ENCODE data around the gene DENND4B.

DENND4B gene

DNA sequence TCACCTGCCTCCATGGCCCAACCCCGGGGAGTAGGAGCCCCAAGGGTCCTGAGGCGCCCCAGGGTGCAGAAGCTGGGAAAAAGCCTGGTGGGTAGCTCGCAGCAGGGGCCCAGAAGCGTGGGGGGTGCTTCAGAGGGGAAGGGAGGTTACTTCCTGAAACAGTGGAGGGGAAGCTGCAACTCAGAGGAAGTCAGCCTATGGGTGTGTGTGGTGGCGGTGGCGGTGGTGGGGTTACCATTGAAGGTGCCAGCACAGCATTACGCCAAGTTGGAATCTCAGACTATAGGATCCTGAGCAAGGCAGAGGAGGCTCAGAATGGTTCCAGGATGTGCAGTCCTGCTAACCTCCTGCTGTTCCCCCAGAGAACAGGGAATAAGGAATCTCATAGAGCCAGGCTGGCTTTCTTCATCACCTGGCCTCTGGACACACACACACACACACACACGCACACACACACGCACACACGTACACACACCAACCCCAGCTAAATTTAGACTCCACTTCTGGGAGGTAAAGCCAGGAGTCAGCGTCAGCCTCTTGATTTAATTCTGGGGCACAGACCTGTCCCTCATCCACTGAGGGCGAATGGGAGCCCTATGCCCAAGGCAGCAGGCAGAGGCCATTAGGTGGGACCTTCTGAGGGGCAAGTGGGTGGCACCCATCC is 1.3 kb downstream of the DENND4B start:
- DNase-seq (ENCODE audit: low read depth) = no peak
- TF ChIP-seq, protein P1, sequence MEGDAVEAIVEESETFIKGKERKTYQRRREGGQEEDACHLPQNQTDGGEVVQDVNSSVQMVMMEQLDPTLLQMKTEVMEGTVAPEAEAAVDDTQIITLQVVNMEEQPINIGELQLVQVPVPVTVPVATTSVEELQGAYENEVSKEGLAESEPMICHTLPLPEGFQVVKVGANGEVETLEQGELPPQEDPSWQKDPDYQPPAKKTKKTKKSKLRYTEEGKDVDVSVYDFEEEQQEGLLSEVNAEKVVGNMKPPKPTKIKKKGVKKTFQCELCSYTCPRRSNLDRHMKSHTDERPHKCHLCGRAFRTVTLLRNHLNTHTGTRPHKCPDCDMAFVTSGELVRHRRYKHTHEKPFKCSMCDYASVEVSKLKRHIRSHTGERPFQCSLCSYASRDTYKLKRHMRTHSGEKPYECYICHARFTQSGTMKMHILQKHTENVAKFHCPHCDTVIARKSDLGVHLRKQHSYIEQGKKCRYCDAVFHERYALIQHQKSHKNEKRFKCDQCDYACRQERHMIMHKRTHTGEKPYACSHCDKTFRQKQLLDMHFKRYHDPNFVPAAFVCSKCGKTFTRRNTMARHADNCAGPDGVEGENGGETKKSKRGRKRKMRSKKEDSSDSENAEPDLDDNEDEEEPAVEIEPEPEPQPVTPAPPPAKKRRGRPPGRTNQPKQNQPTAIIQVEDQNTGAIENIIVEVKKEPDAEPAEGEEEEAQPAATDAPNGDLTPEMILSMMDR (IDR thresholded peaks at IDR 0.05; ENCODE audit: low read depth, low read length, missing control alignments) = no peak
- peak overlapping the region; percentile 78 for H3K4me3 ChIP-seq (ENCODE audit: low read depth, low read length)

DNA sequence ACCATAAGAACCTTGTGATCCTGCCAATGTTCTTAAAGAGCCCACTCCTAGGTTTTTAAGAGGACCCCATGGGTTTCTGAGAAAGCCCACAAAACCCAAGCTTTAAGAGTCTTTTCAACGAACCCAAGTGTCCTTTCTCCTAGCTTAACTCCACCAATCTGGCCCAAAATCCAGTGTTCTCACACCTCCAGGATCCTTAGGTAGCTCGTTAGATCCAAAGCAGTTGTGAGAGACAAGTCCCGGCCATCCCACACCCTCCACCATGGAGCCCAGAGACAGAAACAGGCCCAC is 1.7 kb downstream of the DENND4B start:
- peak overlapping the region; percentile 78 for H3K4me3 ChIP-seq (ENCODE audit: low read depth, low read length)
- TF ChIP-seq, protein P1 (IDR thresholded peaks at IDR 0.05; ENCODE audit: low read depth, low read length, missing control alignments) = no peak
- no peak for DNase-seq (ENCODE audit: low read depth)

DNA sequence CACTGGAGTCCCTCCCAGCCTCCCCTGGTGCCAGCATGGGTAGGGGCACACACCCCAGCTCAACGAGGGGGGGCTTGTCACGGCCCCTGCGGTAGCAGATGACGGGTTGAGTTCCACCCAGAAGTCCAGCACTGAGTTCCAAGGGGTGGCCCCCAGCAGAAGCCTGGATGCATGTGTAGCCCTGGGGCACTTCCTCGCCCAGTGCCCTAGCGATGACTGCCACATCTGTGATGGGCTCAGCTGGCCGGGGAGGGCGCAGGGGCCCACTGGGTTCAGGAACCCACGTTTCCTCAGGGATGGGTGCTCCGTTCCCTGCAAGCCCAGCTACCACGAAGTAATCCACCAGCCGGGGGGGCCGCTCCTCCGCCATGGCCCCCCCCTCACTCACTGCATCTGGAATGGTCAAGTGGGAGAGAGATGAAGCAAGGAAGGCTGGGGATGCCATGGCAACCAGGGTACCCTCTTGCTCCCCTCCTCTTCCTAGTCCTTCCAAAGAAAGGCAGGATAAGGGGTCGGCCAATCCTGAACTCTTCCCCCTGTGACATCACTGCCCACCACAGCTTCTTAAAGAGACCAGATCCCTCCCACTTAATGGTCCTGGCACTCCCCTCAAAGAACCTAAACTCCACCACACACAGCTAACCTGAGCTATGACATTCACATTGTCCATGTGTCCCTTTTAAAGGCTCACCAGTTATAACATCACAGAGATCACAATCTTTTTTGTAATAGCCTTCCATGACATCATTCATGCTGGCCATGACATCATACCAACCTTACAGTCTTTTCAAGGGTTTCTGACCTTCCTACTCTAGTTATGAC is 2.3 kb downstream of the DENND4B start:
- no peak for DNase-seq (ENCODE audit: low read depth)
- peak overlapping the region; percentile 78 for H3K4me3 ChIP-seq (ENCODE audit: low read depth, low read length)
- TF ChIP-seq, protein P1 (IDR thresholded peaks at IDR 0.05; ENCODE audit: low read depth, low read length, missing control alignments) = no peak

DNA sequence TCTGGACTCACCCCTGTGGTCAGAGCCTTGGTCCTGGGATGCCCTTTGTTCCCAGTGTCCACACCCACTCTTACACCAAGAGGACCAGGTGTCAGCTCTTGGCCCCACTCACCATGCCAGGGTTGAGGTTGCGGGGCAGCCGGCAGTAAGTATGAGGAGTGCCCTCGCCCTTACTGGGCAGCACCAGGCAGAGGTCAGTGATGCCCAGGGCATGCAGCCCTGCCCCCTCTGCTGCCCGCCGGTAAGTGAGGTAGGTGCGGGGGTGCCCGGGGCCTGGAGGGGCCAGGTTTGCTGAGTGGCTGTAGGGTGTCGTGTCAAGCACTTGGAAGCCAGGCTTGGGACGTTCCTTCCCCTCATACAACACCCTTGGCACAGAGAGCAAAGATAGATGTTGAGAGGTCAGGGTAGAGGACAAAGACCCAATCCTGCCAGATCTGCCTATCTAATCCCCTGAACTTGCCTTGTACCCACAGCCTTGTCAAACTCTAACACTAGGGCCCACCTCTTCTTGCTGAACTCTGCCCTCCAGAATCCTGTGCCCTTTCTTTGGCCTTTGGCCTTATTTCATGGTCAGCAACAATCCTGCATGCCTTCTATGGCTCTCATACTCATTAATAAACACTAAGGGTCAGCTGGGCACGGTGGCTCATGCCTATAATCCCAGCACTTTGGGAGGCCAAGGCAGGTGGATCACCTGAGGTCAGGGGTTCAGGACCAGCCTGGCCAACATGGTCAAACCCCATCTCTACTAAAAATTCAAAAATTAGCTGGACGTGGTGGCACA is 3.6 kb downstream of the DENND4B start:
- H3K4me3 ChIP-seq (ENCODE audit: low read depth, low read length) = no peak overlapping the region
- no peak for DNase-seq (ENCODE audit: low read depth)
- TF ChIP-seq, protein P1 (IDR thresholded peaks at IDR 0.05; ENCODE audit: low read depth, low read length, missing control alignments) = no peak

DNA sequence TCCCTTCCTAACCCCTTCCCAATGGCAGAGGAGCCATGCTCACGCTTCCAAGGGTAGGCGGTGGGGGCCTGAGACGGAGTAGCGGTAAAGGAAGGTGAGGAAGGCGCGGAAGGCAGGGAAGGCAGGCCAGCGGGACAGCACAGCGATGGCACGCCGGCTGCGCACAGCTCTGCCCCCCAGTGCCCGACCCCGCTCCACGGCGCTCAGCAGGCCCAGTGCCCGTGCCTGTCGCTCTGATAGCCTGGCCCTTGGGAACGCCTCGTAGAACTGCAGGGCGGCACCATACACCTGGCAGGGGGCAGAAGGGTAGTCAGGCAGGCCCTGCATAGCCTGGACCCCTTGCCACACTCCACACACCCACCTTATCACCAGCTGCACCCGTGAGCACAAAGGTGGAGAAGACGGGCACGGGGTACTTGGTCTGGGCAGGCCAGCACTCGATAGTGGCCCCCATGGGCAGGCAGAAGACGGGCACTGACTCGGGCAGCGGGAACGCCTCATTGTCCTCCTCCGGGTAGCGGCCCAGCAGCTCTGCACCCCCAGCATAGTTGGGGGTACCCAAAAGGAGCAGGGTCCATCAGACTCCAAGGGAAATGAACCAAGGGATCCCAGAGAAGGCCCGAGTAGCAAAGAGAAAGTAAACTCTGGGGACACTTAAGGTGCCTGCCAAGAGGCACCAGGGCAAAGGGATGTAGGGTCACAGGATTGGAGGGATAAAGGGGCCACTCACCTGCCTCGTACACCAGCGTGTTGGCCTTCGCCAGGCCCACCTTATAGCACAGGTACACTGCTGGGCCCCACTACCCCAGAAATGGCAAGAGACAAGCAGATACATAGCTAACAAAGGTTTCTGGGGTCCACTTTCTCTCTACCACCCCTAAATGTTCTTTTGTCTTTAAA is 4.4 kb downstream of the DENND4B start:
- TF ChIP-seq, protein P1 (IDR thresholded peaks at IDR 0.05; ENCODE audit: low read depth, low read length, missing control alignments) = no peak
- no peak for DNase-seq (ENCODE audit: low read depth)
- H3K4me3 ChIP-seq (ENCODE audit: low read depth, low read length) = no peak overlapping the region

DNA sequence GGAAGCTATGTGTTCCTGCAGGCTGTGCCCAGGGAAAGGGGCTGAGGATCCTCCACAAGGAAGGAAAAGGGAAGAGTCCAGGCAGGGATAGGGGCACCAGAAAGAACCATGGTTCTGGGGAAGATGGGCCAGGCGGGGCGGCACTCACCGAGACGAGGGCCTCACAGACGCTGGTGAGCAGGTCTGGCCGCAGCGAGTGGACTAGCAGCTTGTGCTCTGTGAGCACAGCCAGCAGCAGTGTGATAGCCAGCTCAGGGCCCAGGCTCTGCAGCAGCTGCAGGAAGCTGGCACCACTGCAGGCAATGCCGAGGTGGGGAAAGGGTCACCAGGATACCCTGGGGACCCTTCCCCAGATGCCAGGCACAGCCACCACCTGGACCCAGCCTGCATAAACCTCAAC is 5.8 kb downstream of the DENND4B start:
- H3K4me3 ChIP-seq (ENCODE audit: low read depth, low read length) = no peak overlapping the region
- TF ChIP-seq, protein P1 (IDR thresholded peaks at IDR 0.05; ENCODE audit: low read depth, low read length, missing control alignments) = no peak
- DNase-seq (ENCODE audit: low read depth) = no peak

All from GM12864 (cell line).